Measurements from ENCODE around the gene CDC14B.
"Not testable (repeated sequence)": the region's sequence is repeated elsewhere in the genome, so short reads cannot be mapped to it uniquely, and the experiment has no call there.

CDC14B gene

GRCh38 chr9:96582199-96582598 is 37.4 kb downstream of the CDC14B start:
- DNase-seq, result not testable (repeated sequence)

- DNase-seq, result no peak
Measured at GRCh38 chr9:96581786-96582185, 37.9 kb downstream of the CDC14B start.

- no peak for DNase-seq
Measured at GRCh38 chr9:96581301-96581700, 38.3 kb downstream of the CDC14B start.

DNA sequence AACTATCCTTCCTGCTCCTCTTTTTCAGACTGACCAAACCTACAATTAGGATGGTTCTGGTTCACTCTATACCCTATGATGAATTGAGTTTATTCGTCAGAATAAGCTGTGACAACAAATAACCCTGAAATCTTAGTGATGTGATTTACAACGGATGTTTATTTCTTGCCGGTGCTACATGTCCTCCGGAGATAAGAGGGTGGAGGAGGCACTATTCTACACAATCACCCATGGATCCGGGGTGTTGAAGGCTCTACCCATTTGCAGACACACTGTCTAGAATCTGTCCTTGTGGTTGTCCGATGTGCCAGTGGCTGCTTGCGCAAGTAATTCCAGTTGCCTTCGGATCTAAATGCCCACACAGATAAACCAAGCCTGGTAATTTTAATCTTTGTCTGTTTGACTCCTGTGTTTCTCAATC is 44.7 kb downstream of the CDC14B start:
- no peak for DNase-seq

DNA sequence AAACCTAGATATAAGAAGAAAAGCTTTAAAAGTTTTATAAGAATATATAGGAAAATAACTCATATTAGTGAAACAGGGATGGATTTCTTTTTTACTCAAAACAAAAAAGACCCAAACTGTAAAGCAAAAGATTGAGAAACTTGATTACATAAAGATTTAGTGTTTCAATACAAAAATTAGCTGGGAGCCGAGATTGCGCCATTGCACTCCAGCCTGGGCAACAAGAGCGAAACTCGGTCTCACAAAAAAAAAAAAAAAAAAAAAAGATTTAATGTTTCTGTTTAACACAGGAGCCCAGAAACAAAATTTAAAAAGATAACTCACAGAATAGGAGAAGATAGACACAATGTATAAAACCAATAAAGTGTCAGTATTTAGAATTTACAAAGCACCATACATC is 45.2 kb downstream of the CDC14B start:
- no peak for DNase-seq

DNA sequence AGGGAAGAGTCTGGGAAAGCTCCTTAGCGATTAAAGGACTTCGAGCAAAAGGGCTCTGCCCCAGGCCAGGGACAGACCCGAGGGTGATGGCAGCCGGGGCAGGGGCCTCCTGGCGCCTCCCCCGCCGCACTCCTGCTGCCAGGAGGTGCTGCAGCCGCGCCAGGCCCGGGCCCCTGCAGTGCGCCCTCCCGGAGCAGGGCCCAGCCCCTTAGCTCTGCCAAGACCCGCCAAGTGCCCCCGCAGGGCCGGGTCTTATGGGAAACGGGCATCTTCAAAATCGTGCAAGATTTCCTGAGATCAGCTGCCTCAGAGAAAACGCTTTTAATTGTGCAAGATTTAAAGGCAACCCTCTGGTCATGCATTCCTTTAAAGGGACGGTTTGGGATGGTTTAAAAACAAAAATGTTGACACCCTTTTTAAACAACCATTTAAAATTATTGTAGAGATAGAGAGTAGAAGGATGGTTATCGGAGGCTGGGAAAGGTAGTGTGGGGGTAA is 52.4 kb downstream of the CDC14B start:
- no peak for DNase-seq

GRCh38 chr9:96566498-96567202 is 53.0 kb downstream of the CDC14B start:
- DNase-seq, result no peak

DNA sequence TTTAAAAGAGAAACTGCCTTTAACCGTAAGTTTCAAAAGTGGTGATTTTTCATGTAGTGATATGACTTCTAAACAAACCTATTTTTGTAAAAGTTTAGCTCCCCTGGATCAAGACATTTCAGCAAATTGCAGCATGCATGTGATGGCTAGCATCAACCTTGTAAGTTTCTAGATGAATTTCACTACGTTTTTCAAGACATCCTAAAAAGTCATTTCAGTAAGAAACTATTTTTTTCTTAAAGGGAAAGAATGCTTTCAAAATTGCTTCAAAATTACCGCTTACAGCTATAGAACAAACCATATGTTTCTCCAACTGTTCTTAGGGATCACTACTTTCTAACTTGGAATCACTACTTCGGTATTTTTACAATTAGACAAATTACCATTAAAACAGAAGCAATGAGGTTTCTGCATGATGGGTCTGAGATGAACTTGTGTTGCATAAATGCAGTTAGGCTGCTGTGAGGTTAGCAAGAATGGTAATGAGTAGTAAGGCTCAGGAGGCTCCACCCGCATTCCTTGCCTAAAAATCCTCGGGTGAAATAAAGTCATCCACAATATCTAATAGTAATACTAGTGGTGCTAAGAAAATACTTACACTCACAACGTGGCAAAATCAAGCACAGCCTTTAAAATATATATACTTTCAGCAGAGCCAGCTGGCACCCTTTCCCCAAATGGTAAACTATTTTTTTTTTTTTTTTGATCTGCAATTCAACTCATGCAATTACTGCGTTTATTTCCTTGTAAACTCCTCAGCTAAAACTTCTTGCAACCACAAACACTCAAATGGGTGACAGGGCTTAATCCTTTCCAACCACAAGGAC is 53.8 kb downstream of the CDC14B start:
- DNase-seq, result no peak

- DNase-seq, result no peak
Measured at GRCh38 chr9:96564217-96564616, 55.4 kb downstream of the CDC14B start.

DNA sequence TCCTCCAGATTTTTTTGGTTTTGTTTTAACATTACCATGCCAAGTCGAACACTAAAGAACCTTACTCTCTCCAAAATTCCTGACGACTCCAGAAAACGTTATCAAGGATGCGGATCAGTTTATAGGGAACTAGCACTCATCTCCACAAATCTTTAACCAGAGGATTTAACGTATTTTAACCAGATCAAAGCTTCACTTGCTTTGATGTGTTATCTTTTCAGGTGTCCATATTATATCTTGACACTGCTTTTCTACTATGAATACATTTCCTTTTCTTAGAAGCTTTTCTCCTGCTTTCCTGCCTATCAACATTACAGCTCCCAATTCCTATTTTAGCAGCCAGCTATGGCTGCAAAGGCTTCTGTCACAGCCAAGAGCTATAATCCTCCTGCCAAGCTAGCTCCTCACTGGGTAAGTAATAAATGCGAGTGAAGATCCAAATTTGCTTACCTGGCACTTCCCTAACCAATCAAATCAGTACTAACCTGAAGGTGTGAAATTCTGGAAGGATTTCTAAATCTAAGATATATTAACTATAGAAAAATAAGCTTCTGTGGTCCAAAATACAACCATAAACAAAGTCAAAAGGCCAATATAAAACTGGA is 60.2 kb downstream of the CDC14B start:
- DNase-seq, result no peak

DNA sequence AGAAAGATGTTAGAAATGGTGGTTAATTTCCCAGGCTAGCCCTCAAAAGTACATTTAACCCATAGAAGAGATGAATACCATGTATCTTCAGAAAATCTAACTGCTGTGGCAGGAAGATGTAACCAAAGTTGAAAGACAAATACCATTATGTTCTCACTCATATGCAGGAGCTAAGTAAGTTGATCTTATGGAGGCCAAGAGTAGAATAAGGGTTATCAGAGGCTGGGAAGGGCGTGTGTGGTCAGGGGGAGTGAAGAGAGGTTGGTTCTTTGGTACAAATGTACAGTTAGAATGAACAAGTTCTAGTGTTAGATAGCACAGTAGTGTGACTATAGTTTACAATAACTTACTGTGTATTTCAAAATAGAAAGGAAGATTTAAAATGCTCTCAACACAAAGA is 61.7 kb downstream of the CDC14B start:
- no peak for DNase-seq

- no peak for DNase-seq
Measured at GRCh38 chr9:96556701-96557461, 62.8 kb downstream of the CDC14B start.

- DNase-seq, result no peak
Measured at GRCh38 chr9:96555567-96556386, 63.9 kb downstream of the CDC14B start.

DNA sequence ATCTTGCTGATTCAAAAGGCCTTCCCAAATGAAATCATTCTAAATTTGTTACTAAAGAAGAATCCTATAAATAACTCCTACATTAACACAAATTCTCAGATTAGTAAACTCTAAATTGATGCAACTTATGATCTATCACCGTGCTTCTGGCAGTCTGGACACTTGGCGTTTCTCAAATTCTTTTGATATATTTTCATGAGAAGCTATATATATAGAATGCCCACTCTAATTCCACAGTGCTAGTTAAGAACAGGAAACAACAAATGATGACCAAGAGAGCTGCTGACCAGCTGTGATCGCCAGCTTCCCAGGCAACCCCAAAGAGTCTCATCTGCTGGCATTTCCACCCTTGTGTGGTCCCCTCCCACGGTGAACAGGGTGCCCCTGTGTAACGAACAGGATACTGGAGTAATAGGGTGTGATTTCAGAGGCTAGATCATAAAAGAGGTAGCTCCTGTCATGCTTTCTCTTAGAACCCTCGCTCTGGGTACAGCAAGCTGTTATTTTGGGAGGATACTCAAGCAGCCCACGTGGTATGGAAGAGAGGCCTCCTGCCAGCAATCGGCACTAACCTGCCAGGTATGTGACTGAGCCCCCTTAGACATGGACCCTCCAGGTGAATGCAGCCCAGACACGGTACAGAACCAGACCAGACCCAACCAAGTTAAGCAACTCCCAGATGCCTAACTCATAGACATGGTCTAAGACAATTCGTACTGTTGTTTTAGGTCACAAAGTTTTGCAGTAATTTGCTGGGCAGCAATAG is 64.7 kb downstream of the CDC14B start:
- DNase-seq, result no peak

DNA sequence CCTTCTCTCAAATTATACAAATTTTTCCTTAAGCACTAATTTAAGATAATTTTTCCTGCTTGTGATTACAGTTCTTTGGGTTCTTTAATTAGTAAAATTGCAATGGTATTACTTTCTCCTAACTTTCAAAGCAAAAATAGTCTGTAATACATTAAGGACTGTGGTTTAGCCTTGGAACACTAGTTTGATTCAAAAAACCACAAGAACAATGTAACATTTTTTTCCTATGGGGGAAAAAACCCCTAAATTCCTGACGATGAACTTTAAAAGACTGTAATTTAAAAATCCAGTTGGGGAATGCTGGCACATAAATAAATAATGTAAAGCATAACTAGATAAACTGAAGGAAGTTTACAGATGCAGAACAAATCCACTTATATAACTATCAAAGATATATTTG is 65.3 kb downstream of the CDC14B start:
- DNase-seq, result no peak

- DNase-seq, result no peak
Measured at GRCh38 chr9:96553070-96553469, 66.6 kb downstream of the CDC14B start.

- no peak for DNase-seq
Measured at GRCh38 chr9:96551403-96551802, 68.2 kb downstream of the CDC14B start.

DNA sequence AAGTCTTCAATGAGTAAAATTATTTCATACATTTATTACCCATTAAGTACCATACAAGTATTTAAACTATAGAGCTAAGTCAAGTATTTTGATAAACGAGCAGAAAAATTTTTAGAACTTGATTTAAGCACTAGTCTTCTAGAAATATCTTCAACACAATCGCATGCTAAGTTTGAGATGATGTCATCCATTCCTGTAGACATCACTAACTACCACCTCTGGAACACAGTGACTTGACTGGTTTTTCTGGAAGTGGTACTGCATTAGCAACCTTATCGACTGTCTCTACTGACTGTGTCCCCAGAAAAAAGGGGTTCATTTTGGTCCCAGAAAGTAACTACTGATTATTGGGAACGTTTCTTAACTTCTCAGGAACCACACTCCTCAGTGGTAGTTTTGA is 69.0 kb downstream of the CDC14B start:
- no peak for DNase-seq

DNA sequence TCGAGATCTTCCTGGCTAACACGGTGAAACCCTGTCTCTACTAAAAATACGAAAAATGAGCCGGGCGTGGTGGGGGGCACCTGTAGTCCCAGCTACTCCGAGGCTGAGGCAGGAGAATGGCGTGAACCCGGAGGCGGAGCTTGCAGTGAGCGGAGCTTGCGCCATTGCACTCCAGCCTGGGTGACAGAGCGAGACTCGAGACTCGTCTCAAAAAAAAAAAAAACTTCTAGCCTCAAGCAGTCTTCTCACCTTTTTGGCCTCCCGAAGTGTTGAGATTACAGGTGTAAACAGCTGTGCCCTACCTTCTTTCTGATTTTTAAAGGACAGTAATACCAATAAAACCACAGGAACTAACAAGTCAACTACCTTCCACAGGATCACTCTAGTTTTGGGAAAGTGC is 76.5 kb downstream of the CDC14B start:
- DNase-seq, result not testable (repeated sequence)

- no peak for DNase-seq
Measured at GRCh38 chr9:96540106-96540505, 79.5 kb downstream of the CDC14B start.

GRCh38 chr9:96532173-96532572 is 87.5 kb downstream of the CDC14B start:
- DNase-seq, result no peak

Measured in SHP77 treated with DMSO at 0.1 percent for 48 hours (cell line).